Smooth muscle cell of trachea (primary cell): Measurements from ENCODE around the gene CDC37. TPM values are rescaled to one million over a fixed set of nuclear protein-coding genes. Genes with fewer than 3 reads are reported as not detected.

Experiments used
- total RNA-seq: library from RNA; depleted of rRNA; stranded (reverse); fragments of >200 nt; gene quantifications from 2 replicates; pipeline ENCODE4 v1.2.1, GENCODE V29; 2014

Gene CDC37
- total RNA-seq: 166 and 189 TPM in 2 replicates

DNA sequence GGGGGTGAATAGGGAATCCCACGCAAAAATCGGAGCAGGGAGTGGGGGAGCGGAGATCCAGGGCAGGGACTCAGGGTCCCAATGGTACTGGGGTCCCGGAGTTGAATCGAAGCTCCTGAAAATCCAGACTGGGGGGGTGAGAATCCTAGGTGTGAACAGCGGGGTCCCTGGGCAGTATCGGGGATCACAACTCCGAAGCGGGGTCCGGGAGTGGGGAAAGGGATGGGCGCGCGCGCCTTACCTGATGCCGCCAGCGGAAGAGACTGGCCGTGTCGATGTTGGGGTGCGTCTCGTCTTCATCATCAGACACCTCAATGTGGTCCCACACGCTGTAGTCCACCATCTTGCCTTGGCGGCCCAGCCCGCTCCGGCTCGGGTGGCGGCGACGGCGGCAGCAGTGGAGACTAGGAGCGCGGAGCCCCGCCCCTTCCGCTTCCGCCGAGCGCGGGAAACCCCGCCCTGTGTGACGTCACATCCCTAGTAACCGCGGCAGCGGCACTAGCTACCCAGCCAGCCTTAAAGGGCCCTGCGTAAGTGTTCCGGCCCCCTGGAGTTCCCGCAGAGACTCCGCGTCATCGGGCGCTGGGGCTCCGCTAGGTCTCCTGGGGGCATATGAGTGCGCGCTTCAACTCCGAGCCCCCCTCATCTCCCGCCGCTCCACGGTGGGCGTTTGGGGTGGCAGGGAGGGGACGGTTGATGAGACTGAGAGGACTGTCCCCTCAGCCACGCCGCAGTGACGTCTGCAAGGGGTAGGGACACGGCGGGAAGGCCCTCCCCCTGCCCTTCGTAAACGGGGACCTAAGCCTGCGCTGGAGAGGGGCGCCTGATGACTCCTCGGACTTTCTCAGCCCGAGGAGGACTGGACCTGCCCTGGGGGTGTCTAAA is at the start of gene CDC37:
Gene CDC37, minus strand, starts transcription at position 406 of the 885 bp plus-strand sequence. Its CDS starts 63 bp downstream, at position 343.

DNA sequence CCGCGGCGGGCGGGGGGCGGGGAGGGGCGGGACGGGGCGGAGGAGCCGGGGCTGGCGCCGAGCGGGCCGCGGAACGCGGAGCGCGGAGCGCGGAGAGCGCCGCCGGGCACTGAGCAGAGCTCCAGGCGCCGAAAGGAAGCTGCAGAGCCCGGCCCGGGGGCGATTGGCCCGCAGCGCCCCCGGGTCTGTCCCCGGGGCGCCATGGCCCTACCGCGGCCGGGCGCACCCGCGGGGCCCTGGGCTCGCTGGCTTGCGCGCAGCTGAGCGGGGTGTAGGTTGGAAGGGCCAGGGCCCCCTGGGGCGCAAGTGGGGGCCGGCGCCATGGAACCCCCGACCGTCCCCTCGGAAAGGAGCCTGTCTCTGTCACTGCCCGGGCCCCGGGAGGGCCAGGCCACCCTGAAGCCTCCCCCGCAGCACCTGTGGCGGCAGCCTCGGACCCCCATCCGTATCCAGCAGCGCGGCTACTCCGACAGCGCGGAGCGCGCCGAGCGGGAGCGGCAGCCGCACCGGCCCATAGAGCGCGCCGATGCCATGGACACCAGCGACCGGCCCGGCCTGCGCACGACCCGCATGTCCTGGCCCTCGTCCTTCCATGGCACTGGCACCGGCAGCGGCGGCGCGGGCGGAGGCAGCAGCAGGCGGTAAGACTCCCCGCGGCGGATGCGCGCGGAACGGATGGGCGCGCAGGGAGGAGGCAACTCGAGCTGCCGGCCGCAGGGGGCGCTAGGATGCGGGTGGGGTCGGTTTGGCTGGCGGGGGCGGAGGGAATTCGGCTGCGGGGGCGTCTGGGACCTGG is 17.3 kb upstream of the CDC37 start, which contains the start of gene PDE4A:
Gene PDE4A, plus strand, starts transcription at position 95 of the 796 bp plus-strand sequence. Its CDS starts 227 bp downstream, at position 322.

DNA sequence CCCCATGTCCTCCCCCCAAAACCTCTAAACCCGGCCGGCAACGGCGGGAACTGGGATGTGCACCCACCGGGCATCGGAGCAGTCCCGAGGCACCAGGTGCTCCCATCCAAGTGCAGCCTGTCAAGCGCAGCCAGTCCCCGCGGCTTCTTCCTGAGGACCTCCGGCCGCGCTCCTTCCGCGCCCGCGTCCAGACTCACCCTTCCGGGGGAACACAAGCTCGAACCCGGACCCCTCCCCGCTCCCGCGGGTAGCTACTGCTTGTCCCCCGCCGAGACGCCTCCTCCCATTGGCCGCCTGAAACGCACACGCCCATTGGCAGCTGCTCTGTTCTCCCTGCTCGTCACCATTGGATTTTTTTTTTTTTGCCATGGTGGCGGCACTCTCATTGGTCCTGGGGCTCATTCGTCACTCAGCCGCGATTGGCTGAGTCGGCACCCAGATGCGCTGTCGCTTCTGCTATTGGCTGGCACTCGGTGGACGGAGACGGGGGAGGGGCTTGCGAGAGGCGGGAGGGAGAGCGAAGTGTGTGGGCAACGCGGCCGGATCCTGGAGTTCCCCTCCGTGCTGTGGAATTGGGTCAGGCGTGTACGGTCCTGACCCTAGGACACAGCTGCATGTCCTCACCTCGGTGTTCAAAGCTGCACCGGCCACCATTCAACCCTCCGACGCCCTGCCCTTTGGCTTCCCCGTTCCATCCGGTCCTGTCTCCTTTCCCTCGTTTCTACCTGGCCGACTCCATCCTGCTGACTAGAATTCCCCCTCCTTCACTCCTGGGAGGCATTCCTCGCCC is 22.8 kb downstream of the CDC37 start, which contains the start of gene TYK2:
Gene TYK2, minus strand, starts transcription at position 260 of the 790 bp plus-strand sequence. CDS start 2,166 bp downstream, outside the sequence.

Other genes with a start within 250 kb of the CDC37 start
- gene DNMT1, start 208.6 kb downstream of the CDC37 start, total RNA-seq: 44.0 and 97.9 TPM in 2 replicates
- gene S1PR2, start 172.2 kb downstream of the CDC37 start, total RNA-seq: 37.7 and 70.8 TPM in 2 replicates
- gene MRPL4, start 151.3 kb downstream of the CDC37 start, total RNA-seq: 25.3 and 29.5 TPM in 2 replicates
- 1.7 and 15.9 TPM in 2 replicates for gene ICAM1, start 132.4 kb downstream of the CDC37 start, total RNA-seq
- gene ICAM4, start 116.6 kb downstream of the CDC37 start, total RNA-seq: 1.2 and 3.5 TPM in 2 replicates
- 2.6 and 4.0 TPM in 2 replicates for gene ICAM5, start 113.6 kb downstream of the CDC37 start, total RNA-seq
- 0.29 and 0.50 TPM in 2 replicates for gene ZGLP1, start 93.7 kb downstream of the CDC37 start, total RNA-seq
- gene FDX2, start 87.5 kb downstream of the CDC37 start, total RNA-seq: 15.0 and 20.0 TPM in 2 replicates
- gene RAVER1, start 70.0 kb downstream of the CDC37 start, total RNA-seq: 12.1 and 14.4 TPM in 2 replicates
- 5.1 and 7.0 TPM in 2 replicates for gene ICAM3, start 63.9 kb downstream of the CDC37 start, total RNA-seq
- gene TYK2, start 23.0 kb downstream of the CDC37 start, total RNA-seq: 65.9 and 101 TPM in 2 replicates
- 6.3 and 8.7 TPM in 2 replicates for gene PDE4A, start 17.0 kb upstream of the CDC37 start, total RNA-seq
- 91.0 and 150 TPM in 2 replicates for gene KEAP1, start 99.8 kb upstream of the CDC37 start, total RNA-seq
- 0.15 and 0.17 TPM in 2 replicates for gene S1PR5, start 113.9 kb upstream of the CDC37 start, total RNA-seq
- 10.5 and 12.9 TPM in 2 replicates for gene ATG4D, start 140.4 kb upstream of the CDC37 start, total RNA-seq
- 5.7 and 6.9 TPM in 2 replicates for gene KRI1, start 162.5 kb upstream of the CDC37 start, total RNA-seq
- gene CDKN2D, start 165.4 kb upstream of the CDC37 start, total RNA-seq: 3.5 and 9.9 TPM in 2 replicates
- not detected in 2 replicates for gene AP1M2, start 183.8 kb upstream of the CDC37 start, total RNA-seq
- 43.2 and 45.3 TPM in 2 replicates for gene SLC44A2, start 222.0 kb upstream of the CDC37 start, total RNA-seq